Measurements from ENCODE around the gene GPR89A.
A peak's percentile ranks its signal among the peaks of the same experiment; 100 is the strongest.
"Not testable (repeated sequence)": the region's sequence is repeated elsewhere in the genome, so short reads cannot be mapped to it uniquely, and the experiment has no call there.

GPR89A gene

GRCh38 chr1:145607833-145608733 lies at the start of gene GPR89A:
GPR89A (plus strand) TSS chr1:145607988; CDS start chr1:145608134, 146 bp downstream.
- peak; percentile 73 for DNase-seq

- DNase-seq, result not testable (repeated sequence)
Measured at GRCh38 chr1:145586820-145587219, 21.0 kb upstream of the GPR89A start.

- DNase-seq, result not testable (repeated sequence)
Measured at GRCh38 chr1:145590806-145591205, 17.0 kb upstream of the GPR89A start.

GRCh38 chr1:145592347-145592746 lies 15.4 kb upstream of the GPR89A start:
- DNase-seq, result not testable (repeated sequence)

GRCh38 chr1:145595421-145595820 lies 12.4 kb upstream of the GPR89A start:
- DNase-seq, result not testable (repeated sequence)

- not testable (repeated sequence) for DNase-seq
Measured at GRCh38 chr1:145596236-145596635, 11.6 kb upstream of the GPR89A start.

GRCh38 chr1:145599426-145599825 lies 8.4 kb upstream of the GPR89A start:
- not testable (repeated sequence) for DNase-seq

GRCh38 chr1:145601593-145601992 lies 6.2 kb upstream of the GPR89A start:
- DNase-seq, result no peak

GRCh38 chr1:145606840-145607239 lies 948 bp upstream of the GPR89A start:
- not testable (repeated sequence) for DNase-seq

- DNase-seq, result not testable (repeated sequence)
Measured at GRCh38 chr1:145607289-145607688, 499 bp upstream of the GPR89A start.

GRCh38 chr1:145610744-145611143 lies 3.0 kb downstream of the GPR89A start:
- DNase-seq, result not testable (repeated sequence)

GRCh38 chr1:145620073-145620472 lies 12.3 kb downstream of the GPR89A start:
- DNase-seq, result not testable (repeated sequence)

- DNase-seq, result not testable (repeated sequence)
Measured at GRCh38 chr1:145622177-145622576, 14.4 kb downstream of the GPR89A start.

GRCh38 chr1:145636237-145636636 lies 28.4 kb downstream of the GPR89A start:
- DNase-seq, result not testable (repeated sequence)

- not testable (repeated sequence) for DNase-seq
Measured at GRCh38 chr1:145641886-145642285, 34.1 kb downstream of the GPR89A start.

- not testable (repeated sequence) for DNase-seq
Measured at GRCh38 chr1:145643990-145644389, 36.2 kb downstream of the GPR89A start.

GRCh38 chr1:145656245-145656943 lies 48.6 kb downstream of the GPR89A start:
- not testable (repeated sequence) for DNase-seq

- DNase-seq, result peak; percentile 28
Measured at GRCh38 chr1:145662502-145662901, 54.7 kb downstream of the GPR89A start.

GRCh38 chr1:145665015-145665414 lies 57.2 kb downstream of the GPR89A start:
- DNase-seq, result not testable (repeated sequence)

- not testable (repeated sequence) for DNase-seq
Measured at GRCh38 chr1:145670995-145671745, 63.4 kb downstream of the GPR89A start.

GRCh38 chr1:145673217-145673616 lies 65.4 kb downstream of the GPR89A start:
- DNase-seq, result not testable (repeated sequence)

GRCh38 chr1:145684858-145685257 lies 77.1 kb downstream of the GPR89A start:
- not testable (repeated sequence) for DNase-seq

GRCh38 chr1:145686078-145686477 lies 78.3 kb downstream of the GPR89A start:
- not testable (repeated sequence) for DNase-seq

Measured in NCI-H187 treated with DMSO at 0.1 percent for 48 hours (cell line).